GM12873 (cell line): Measurements from ENCODE around the gene TCL1A.

Experiments used
- CTCF ChIP-seq: IDR thresholded peaks from 2 replicates; pipeline ENCODE4 v1.5.1; 2012; ENCODE audit warnings: low read depth, mild to moderate bottlenecking, moderate library complexity, low read length, control low read depth; ENCODE audit not compliant: insufficient read depth; ENCODE audit errors: missing control alignments

Gene TCL1A

GRCh38 chr14:95695913-95696312, 18.0 kb downstream of the TCL1A start:
- TF ChIP-seq CTCF = no peak

- TF ChIP-seq CTCF = no peak
Observed at GRCh38 chr14:95695051-95695450, 18.9 kb downstream of the TCL1A start.

GRCh38 chr14:95692109-95692508, 21.8 kb downstream of the TCL1A start:
- no peak for TF ChIP-seq CTCF

GRCh38 chr14:95691591-95691990, 22.3 kb downstream of the TCL1A start:
- TF ChIP-seq CTCF = no peak

- no peak for TF ChIP-seq CTCF
Observed at GRCh38 chr14:95690815-95691214, 23.1 kb downstream of the TCL1A start.

GRCh38 chr14:95689441-95689840, 24.5 kb downstream of the TCL1A start:
- no peak for TF ChIP-seq CTCF

- TF ChIP-seq CTCF = no peak
Observed at GRCh38 chr14:95686935-95687334, 27.0 kb downstream of the TCL1A start.
